DND-41 (cell line): ENCODE data around the gene ANXA7.

Source experiments
- EZH2 ChIP-seq: IDR thresholded peaks from 3 replicates; pipeline ENCODE4 v1.6.1; 2012; ENCODE audit warnings: borderline replicate concordance, low read depth, mild to moderate bottlenecking, moderate library complexity, low read length, inconsistent platforms; ENCODE audit not compliant: severe bottlenecking
- TF ChIP-seq, protein P1 (sequence below): IDR thresholded peaks from 2 replicates; pipeline ENCODE4 v1.5.1; 2012; ENCODE audit warnings: borderline replicate concordance, low read length, moderate library complexity, mild to moderate bottlenecking; ENCODE audit not compliant: poor library complexity, severe bottlenecking; ENCODE audit errors: extremely low read depth

GRCh38 chr10:73339436-73339835, 74.4 kb downstream of the ANXA7 start:
- TF ChIP-seq, protein P1, sequence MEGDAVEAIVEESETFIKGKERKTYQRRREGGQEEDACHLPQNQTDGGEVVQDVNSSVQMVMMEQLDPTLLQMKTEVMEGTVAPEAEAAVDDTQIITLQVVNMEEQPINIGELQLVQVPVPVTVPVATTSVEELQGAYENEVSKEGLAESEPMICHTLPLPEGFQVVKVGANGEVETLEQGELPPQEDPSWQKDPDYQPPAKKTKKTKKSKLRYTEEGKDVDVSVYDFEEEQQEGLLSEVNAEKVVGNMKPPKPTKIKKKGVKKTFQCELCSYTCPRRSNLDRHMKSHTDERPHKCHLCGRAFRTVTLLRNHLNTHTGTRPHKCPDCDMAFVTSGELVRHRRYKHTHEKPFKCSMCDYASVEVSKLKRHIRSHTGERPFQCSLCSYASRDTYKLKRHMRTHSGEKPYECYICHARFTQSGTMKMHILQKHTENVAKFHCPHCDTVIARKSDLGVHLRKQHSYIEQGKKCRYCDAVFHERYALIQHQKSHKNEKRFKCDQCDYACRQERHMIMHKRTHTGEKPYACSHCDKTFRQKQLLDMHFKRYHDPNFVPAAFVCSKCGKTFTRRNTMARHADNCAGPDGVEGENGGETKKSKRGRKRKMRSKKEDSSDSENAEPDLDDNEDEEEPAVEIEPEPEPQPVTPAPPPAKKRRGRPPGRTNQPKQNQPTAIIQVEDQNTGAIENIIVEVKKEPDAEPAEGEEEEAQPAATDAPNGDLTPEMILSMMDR, result no peak
- no peak for TF ChIP-seq EZH2
